IPS DF 4.7 (cell line): Measurements from ENCODE around the gene CUL3.

Experiments used
- DNase-seq: peaks from one replicate; pipeline ENCODE4 v3.0.0-alpha.2; 2013; ENCODE audit warnings: low spot score; ENCODE audit errors: extremely low read depth

CUL3 gene

GRCh38 chr2:224485081-224486014, 99.8 kb downstream of the CUL3 start:
- peak; percentile 56 for DNase-seq

- no peak for DNase-seq
These were observed 105.3 kb downstream of the CUL3 start for GRCh38 chr2:224479826-224480225.

- DNase-seq, result no peak
These were observed 112.3 kb downstream of the CUL3 start for GRCh38 chr2:224472827-224473226.

GRCh38 chr2:224472137-224472536, 113.0 kb downstream of the CUL3 start:
- DNase-seq, result no peak

- no peak for DNase-seq
These were observed 115.7 kb downstream of the CUL3 start for GRCh38 chr2:224469374-224469964.

GRCh38 chr2:224466304-224466895, 118.8 kb downstream of the CUL3 start:
- DNase-seq, result no peak

GRCh38 chr2:224461391-224461790, 123.8 kb downstream of the CUL3 start:
- no peak for DNase-seq

GRCh38 chr2:224457408-224458096, 127.6 kb downstream of the CUL3 start:
- DNase-seq, result no peak

GRCh38 chr2:224453892-224454291, 131.3 kb downstream of the CUL3 start:
- DNase-seq, result no peak

- no peak for DNase-seq
These were observed 135.7 kb downstream of the CUL3 start for GRCh38 chr2:224449212-224450147.

- DNase-seq, result no peak
These were observed 136.9 kb downstream of the CUL3 start for GRCh38 chr2:224448236-224448635.

GRCh38 chr2:224444783-224445182, 140.4 kb downstream of the CUL3 start:
- no peak for DNase-seq

GRCh38 chr2:224444021-224444420, 141.1 kb downstream of the CUL3 start:
- DNase-seq, result no peak

GRCh38 chr2:224442071-224442967, 142.8 kb downstream of the CUL3 start:
- no peak for DNase-seq

- DNase-seq, result no peak
These were observed 144.2 kb downstream of the CUL3 start for GRCh38 chr2:224440988-224441387.

- DNase-seq, result no peak
These were observed 146.4 kb downstream of the CUL3 start for GRCh38 chr2:224438726-224439125.

GRCh38 chr2:224436634-224437033, 148.5 kb downstream of the CUL3 start:
- DNase-seq, result no peak

GRCh38 chr2:224434618-224435017, 150.5 kb downstream of the CUL3 start:
- DNase-seq, result no peak

- peak; percentile 94 for DNase-seq
These were observed 151.7 kb downstream of the CUL3 start for GRCh38 chr2:224433442-224433841.
